Hepatocyte (in vitro differentiated cells): ENCODE results near the gene PDP2. TPM values are rescaled to one million over a fixed set of nuclear protein-coding genes. Genes with fewer than 3 reads are reported as not detected.
"Not testable (repeated sequence)": the region's sequence is repeated elsewhere in the genome, so short reads cannot be mapped to it uniquely, and the experiment has no call there.

Experiments
- DNase-seq: peaks from one replicate; pipeline ENCODE4 v3.0.0-alpha.2; 2016; ENCODE audit warnings: low spot score
- H2AFZ ChIP-seq: fragments of 200-600 bp; sonication (generic); 2 replicates; pipeline ENCODE4 v1.6.0; 2016; ENCODE audit warnings: antibody characterized with exemption, mild to moderate bottlenecking
- H3K27ac ChIP-seq: fragments of 200-600 bp; sonication (generic); 2 replicates; pipeline ENCODE4 v1.5.1; 2016; ENCODE audit warnings: mild to moderate bottlenecking
- H3K27me3 ChIP-seq: fragments of 200-600 bp; sonication (generic); 2 replicates; pipeline ENCODE4 v1.6.1; 2016
- H3K36me3 ChIP-seq: fragments of 200-600 bp; sonication (generic); replicated peaks from 2 replicates; pipeline ENCODE4 v1.5.1; 2016; ENCODE audit warnings: low read depth; ENCODE audit not compliant: insufficient read depth
- H3K4me1 ChIP-seq: fragments of 200-600 bp; sonication (generic); 2 replicates; pipeline ENCODE4 v1.5.1; 2016; ENCODE audit warnings: mild to moderate bottlenecking, moderate library complexity; ENCODE audit not compliant: insufficient read depth
- H3K4me2 ChIP-seq: fragments of 200-600 bp; sonication (generic); 2 replicates; pipeline ENCODE4 v1.6.0; 2016
- H3K4me3 ChIP-seq: fragments of 200-600 bp; sonication (generic); 2 replicates; pipeline ENCODE4 v1.5.1; 2016; ENCODE audit warnings: mild to moderate bottlenecking
- H3K79me2 ChIP-seq: fragments of 200-600 bp; sonication (generic); 2 replicates; pipeline ENCODE4 v1.6.0; 2017; ENCODE audit warnings: mild to moderate bottlenecking
- H3K9me2 ChIP-seq: fragments of 200-600 bp; sonication (generic); replicated peaks from 2 replicates; pipeline ENCODE4 v1.6.0; 2017; ENCODE audit warnings: mild to moderate bottlenecking; ENCODE audit not compliant: insufficient read depth
- H3K9me3 ChIP-seq: fragments of 200-600 bp; sonication (generic); 2 replicates; pipeline ENCODE4 v1.5.1; 2016; ENCODE audit warnings: low read depth, mild to moderate bottlenecking
- H4K20me1 ChIP-seq: fragments of 200-600 bp; sonication (generic); 2 replicates; pipeline ENCODE4 v1.6.0; 2016; ENCODE audit warnings: mild to moderate bottlenecking; ENCODE audit not compliant: insufficient read depth, poor library complexity, severe bottlenecking
- EZH2 ChIP-seq: fragments of 200-600 bp; sonication (generic); IDR thresholded peaks from 2 replicates; pipeline ENCODE4 v1.6.1; 2016; ENCODE audit warnings: antibody characterized with exemption, mild to moderate bottlenecking, borderline replicate concordance
- EZH2phosphoT487 ChIP-seq: fragments of 200-600 bp; sonication (generic); IDR thresholded peaks from one replicate; pipeline ENCODE4 v1.6.1; 2018; ENCODE audit warnings: antibody characterized with exemption, mild to moderate bottlenecking, low read depth, moderate library complexity; ENCODE audit not compliant: unreplicated experiment, severe bottlenecking
- WGBS: methylation state at CpG from one replicate; pipeline ENCODE4 v1.1.6; 2016; ENCODE audit warnings: low lambda C conversion rate; ENCODE audit errors: missing lambda C conversion rate; 5-methylcytosine and 5-hydroxymethylcytosine counted together
- polyA plus RNA-seq: library from polyadenylated mRNA; unstranded; fragments of >200 nt; fragmentation: Nextera tagmentation; extraction: Ambion mirVana; gene quantifications from 2 replicates; pipeline ENCODE4 v1.2.1, GENCODE V29; 2016
- total RNA-seq: library from RNA; depleted of rRNA; stranded (reverse); fragments of >200 nt; gene quantifications from 2 replicates; pipeline ENCODE4 v1.2.3, GENCODE V29; 2014
- TF ChIP-seq, protein P1 (sequence below): fragments of 200-600 bp; sonication (generic); IDR thresholded peaks from 2 replicates; pipeline ENCODE4 v1.5.1; 2016; ENCODE audit warnings: antibody characterized with exemption, mild to moderate bottlenecking; ENCODE audit not compliant: poor library complexity

The PDP2 gene
- total and polyA plus RNA-seq, 2 experiments from 2014 or later, result 5.2 to 17.7 TPM

DNA sequence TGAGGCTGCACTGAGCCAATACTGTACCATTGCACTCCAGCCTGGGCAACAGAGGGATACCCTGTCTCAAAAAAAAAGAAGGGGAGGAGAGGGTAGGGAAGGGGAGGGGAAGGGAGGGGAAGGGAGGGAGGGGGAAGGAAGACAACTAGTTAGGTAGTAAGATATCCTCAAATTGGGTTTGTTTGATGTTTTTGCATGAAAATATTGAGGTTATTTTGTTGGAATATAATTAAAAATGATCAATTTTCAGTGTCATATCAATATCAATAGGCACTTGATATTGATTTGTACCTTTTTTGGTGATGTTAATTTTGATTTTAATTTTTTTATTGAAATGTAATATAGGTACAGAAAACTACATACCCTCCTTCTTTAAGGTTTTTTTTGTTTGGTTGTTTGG is 16.6 kb upstream of the PDP2 start:
- Histone ChIP-seq H3K4me1 (no peaks in the 10 kb centered on the region), H3K36me3 (no peaks in the 10 kb centered on the region), H3K79me2 (no peaks in the 10 kb centered on the region), H3K27ac (no peak overlapping the region), H3K4me3 (no peak overlapping the region), H3K4me2 (no peak overlapping the region), H3K9me2 (no peaks in the 10 kb centered on the region), H3K27me3 (no peaks in the 10 kb centered on the region), H2AFZ (no peak overlapping the region), H3K9me3 (no peaks in the 10 kb centered on the region), H4K20me1 (no peaks in the 10 kb centered on the region)
- DNase-seq, result no peak
- TF ChIP-seq, protein P1, sequence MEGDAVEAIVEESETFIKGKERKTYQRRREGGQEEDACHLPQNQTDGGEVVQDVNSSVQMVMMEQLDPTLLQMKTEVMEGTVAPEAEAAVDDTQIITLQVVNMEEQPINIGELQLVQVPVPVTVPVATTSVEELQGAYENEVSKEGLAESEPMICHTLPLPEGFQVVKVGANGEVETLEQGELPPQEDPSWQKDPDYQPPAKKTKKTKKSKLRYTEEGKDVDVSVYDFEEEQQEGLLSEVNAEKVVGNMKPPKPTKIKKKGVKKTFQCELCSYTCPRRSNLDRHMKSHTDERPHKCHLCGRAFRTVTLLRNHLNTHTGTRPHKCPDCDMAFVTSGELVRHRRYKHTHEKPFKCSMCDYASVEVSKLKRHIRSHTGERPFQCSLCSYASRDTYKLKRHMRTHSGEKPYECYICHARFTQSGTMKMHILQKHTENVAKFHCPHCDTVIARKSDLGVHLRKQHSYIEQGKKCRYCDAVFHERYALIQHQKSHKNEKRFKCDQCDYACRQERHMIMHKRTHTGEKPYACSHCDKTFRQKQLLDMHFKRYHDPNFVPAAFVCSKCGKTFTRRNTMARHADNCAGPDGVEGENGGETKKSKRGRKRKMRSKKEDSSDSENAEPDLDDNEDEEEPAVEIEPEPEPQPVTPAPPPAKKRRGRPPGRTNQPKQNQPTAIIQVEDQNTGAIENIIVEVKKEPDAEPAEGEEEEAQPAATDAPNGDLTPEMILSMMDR, result no peak
- TF ChIP-seq EZH2phosphoT487, result no peak
- no peak for TF ChIP-seq EZH2

DNA sequence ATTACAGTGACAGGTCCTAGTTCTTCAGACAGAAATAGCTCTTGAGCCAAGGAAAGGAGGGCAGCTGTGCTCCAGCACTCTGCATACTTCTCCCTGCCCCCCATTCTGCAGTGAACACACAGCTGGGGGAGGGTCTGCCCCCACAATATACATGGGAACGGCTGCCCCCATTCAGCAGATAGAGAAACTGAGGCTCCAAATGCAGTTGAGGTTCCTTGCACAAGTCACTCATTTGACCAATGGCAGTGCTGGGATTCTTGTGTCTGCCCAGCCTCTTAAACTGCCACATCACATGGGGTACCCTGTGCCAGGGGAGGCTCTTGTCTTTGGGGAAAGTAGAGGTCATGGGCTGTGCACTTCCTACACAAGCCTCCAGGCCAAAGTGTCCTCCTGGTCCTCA is 10.9 kb upstream of the PDP2 start:
- Histone ChIP-seq H3K79me2 (no peaks in the 10 kb centered on the region), H3K4me3 (no peak overlapping the region), H4K20me1 (no peaks in the 10 kb centered on the region), H3K4me1 (peaks cover 3% of the 10 kb centered on the region), H3K27ac (no peak overlapping the region), H3K36me3 (no peaks in the 10 kb centered on the region), H3K4me2 (no peak overlapping the region), H2AFZ (no peak overlapping the region), H3K9me2 (no peaks in the 10 kb centered on the region), H3K27me3 (no peaks in the 10 kb centered on the region), H3K9me3 (no peaks in the 10 kb centered on the region)
- no peak for DNase-seq
- TF ChIP-seq EZH2 (no peak), EZH2phosphoT487 (no peak)
- TF ChIP-seq, protein P1, result no peak
- WGBS, result 100% methylated on average over 1 of the region's 1 CpG

DNA sequence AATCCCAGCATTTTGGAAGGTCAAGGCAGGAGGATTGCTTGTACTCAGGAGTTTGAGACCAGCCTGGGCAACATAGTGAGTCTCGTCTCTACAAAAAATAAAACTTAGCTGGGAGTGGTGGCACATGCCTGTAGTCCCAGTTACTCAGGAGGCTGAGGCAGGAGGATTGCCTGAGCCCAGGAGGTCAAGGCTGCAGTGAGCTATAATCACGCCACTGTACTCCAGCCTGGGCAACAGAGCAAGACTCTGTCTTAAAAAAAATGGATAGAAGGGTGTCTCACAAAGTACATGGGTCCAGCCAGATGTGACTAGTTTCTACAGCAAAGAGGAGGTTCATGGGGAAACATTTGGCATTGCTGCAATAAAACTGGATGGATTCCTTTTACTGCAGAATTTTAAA is 9.0 kb upstream of the PDP2 start:
- H3K36me3 ChIP-seq, H3K4me1 ChIP-seq, H3K9me3 ChIP-seq, H2AFZ ChIP-seq, H4K20me1 ChIP-seq, H3K9me2 ChIP-seq, H3K4me3 ChIP-seq, DNase-seq, H3K79me2 ChIP-seq, H3K27me3 ChIP-seq: not testable (repeated sequence)
- Histone ChIP-seq H3K27ac (peak overlapping the region; percentile 38), H3K4me2 (peak overlapping the region; percentile 2)
- WGBS, result 88% methylated on average over 2 of the region's 2 CpGs

DNA sequence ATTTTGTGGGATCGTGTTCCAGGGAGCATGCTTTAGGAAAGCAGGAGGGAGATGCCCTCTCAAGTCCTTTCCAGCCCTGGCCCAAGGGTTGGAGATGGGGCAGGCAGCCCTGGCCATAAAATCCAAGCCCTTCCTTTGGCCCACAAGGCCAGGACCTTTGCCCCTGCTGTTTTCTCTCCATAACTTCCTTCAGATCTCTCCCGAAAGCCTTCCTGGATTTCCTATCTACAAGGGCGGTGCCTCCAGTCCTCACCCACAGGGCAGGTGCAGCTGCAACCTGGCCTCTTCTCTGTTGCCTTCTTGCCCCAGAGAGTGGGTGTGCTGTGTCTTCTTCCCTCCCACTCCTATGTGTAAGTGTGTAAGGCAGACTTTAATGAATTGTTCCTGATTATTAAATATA is 8.5 kb upstream of the PDP2 start:
- Histone ChIP-seq H3K36me3 (no peaks in the 10 kb centered on the region), H3K4me3 (no peak overlapping the region), H3K79me2 (no peaks in the 10 kb centered on the region), H3K9me3 (no peaks in the 10 kb centered on the region), H3K27ac (peak overlapping the region; percentile 38), H4K20me1 (no peaks in the 10 kb centered on the region), H3K4me2 (peak overlapping the region; percentile 2), H3K4me1 (peaks cover 3% of the 10 kb centered on the region), H2AFZ (no peak overlapping the region), H3K27me3 (no peaks in the 10 kb centered on the region), H3K9me2 (no peaks in the 10 kb centered on the region)
- 71% methylated on average over 3 of the region's 3 CpGs for WGBS
- peak; percentile 27 for DNase-seq
- TF ChIP-seq EZH2phosphoT487 (no peak), EZH2 (no peak)

DNA sequence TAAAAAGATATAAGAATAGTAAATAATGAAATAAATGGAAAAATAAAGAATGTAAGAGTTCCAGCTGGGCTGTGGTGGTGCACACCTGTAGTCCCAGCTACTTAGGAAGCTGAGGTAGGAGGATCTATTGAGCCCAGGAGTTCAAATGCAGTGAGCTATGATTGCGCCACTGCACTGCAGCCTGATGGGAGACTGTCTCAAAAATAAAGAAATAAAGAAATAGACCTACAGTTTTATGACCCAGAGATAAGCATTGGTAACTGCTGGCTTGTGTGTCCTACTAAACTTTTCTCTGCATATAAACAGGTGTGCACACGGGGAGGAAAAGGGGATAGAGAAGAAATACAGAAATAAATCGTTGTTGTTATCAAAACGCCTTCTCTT is 7.8 kb upstream of the PDP2 start:
- 68% methylated on average over 4 of the region's 4 CpGs for WGBS
- no peaks in the 10 kb centered on the region for H3K36me3 ChIP-seq
- H3K9me2 ChIP-seq, result no peaks in the 10 kb centered on the region
- peak overlapping the region; percentile 39 for H3K27ac ChIP-seq
- no peaks in the 10 kb centered on the region for H4K20me1 ChIP-seq
- H3K4me3 ChIP-seq, result no peak overlapping the region
- H3K79me2 ChIP-seq, result no peaks in the 10 kb centered on the region
- no peaks in the 10 kb centered on the region for H3K9me3 ChIP-seq
- no peaks in the 10 kb centered on the region for H3K27me3 ChIP-seq
- no peak for DNase-seq
- H2AFZ ChIP-seq, result peak overlapping the region; percentile 73
- TF ChIP-seq EZH2, result no peak
- H3K4me2 ChIP-seq, result peak overlapping the region; percentile 82
- H3K4me1 ChIP-seq, result peaks cover 3% of the 10 kb centered on the region
